CD4-positive, alpha-beta T cell treated with Interferon alpha-2 for 1 hour (primary cell): ENCODE measurements around the gene PSENEN.

Experiments
- DNase-seq, 2 donors: peaks; one replicate each; pipeline ENCODE4 v3.0.0-alpha.2; 2020 to 2022

Gene PSENEN

GRCh38 chr19:35774274-35775045 lies 29.0 kb downstream of the PSENEN start:
- DNase-seq, result no peak

GRCh38 chr19:35775046-35775297 lies 29.5 kb downstream of the PSENEN start:
- DNase-seq, result no peak

- peak; percentile 98 to 99 for DNase-seq
These were observed 30.0 kb downstream of the PSENEN start, which contains the start of gene ARHGAP33 for GRCh38 chr19:35775298-35776101. Gene ARHGAP33, plus strand, starts transcription at chr19:35775564. Its CDS starts 95 bp downstream, at chr19:35775659.

- DNase-seq, result no peak
These were observed 30.8 kb downstream of the PSENEN start for GRCh38 chr19:35776102-35776788.

GRCh38 chr19:35777086-35777841 lies 31.8 kb downstream of the PSENEN start:
- no peak for DNase-seq

GRCh38 chr19:35777961-35778360 lies 32.5 kb downstream of the PSENEN start:
- no peak for DNase-seq

- no peak for DNase-seq
These were observed 33.6 kb downstream of the PSENEN start for GRCh38 chr19:35779033-35779432.

GRCh38 chr19:35780058-35780457 lies 34.6 kb downstream of the PSENEN start:
- no peak for DNase-seq

GRCh38 chr19:35780717-35781116 lies 35.3 kb downstream of the PSENEN start:
- DNase-seq, result no peak

GRCh38 chr19:35781650-35782049 lies 36.2 kb downstream of the PSENEN start:
- no peak for DNase-seq

- DNase-seq, result no peak
These were observed 37.1 kb downstream of the PSENEN start for GRCh38 chr19:35782589-35782988.

GRCh38 chr19:35783469-35784434 lies 38.3 kb downstream of the PSENEN start:
- no peak for DNase-seq

- DNase-seq, result no peak
These were observed 39.3 kb downstream of the PSENEN start for GRCh38 chr19:35784503-35785338.

- no peak for DNase-seq
These were observed 39.8 kb downstream of the PSENEN start for GRCh38 chr19:35785339-35785627.

- no peak for DNase-seq
These were observed 41.1 kb downstream of the PSENEN start for GRCh38 chr19:35786299-35787160.

GRCh38 chr19:35787227-35787799 lies 41.9 kb downstream of the PSENEN start:
- DNase-seq, result no peak

GRCh38 chr19:35788205-35788960 lies 42.9 kb downstream of the PSENEN start:
- DNase-seq, result no peak

GRCh38 chr19:35789195-35789977 lies 43.9 kb downstream of the PSENEN start:
- DNase-seq, result no peak
